ENCODE measurements around the gene RABGAP1L. TPM values are rescaled to one million over a fixed set of nuclear protein-coding genes. Genes with fewer than 3 reads are reported as not detected.
A peak's percentile ranks its signal among the peaks of the same experiment; 100 is the strongest.

RABGAP1L gene
- total RNA-seq, 1 donor from 2014 or later, result 69.2 TPM

- no peak for TF ChIP-seq CTCF (IDR thresholded peaks at IDR 0.05; ENCODE audit: borderline replicate concordance)
- H3K36me3 ChIP-seq, result no peaks in the 10 kb centered on the region
- H3K27me3 ChIP-seq (ENCODE audit: low read depth), result no peaks in the 10 kb centered on the region
- intact Hi-C loops (cut with micrococcal nuclease), result no loop called here
- H3K4me1 ChIP-seq, result no peaks in the 10 kb centered on the region
- H3K4me3 ChIP-seq, result no peak overlapping the region
- no peak for DNase-seq
- H3K9me3 ChIP-seq (replicated peaks), result no peaks in the 10 kb centered on the region
- H3K27ac ChIP-seq (replicated peaks), result no peak overlapping the region
These were observed 699.0 kb downstream of the RABGAP1L start for GRCh38 chr1:174858301-174858700.

GRCh38 chr1:174870319-174870718 is 711.0 kb downstream of the RABGAP1L start:
- no peaks in the 10 kb centered on the region for H3K27me3 ChIP-seq (ENCODE audit: low read depth)
- no peak overlapping the region for H3K27ac ChIP-seq (replicated peaks)
- H3K36me3 ChIP-seq, result no peaks in the 10 kb centered on the region
- no peaks in the 10 kb centered on the region for H3K4me1 ChIP-seq
- no peak for DNase-seq
- H3K4me3 ChIP-seq, result no peak overlapping the region
- TF ChIP-seq CTCF (IDR thresholded peaks at IDR 0.05; ENCODE audit: borderline replicate concordance), result no peak
- intact Hi-C loops (cut with micrococcal nuclease), result no loop called here
- no peaks in the 10 kb centered on the region for H3K9me3 ChIP-seq (replicated peaks)

GRCh38 chr1:174871886-174872285 is 712.6 kb downstream of the RABGAP1L start:
- H3K36me3 ChIP-seq, result no peaks in the 10 kb centered on the region
- H3K9me3 ChIP-seq (replicated peaks), result no peaks in the 10 kb centered on the region
- H3K27ac ChIP-seq (replicated peaks), result no peak overlapping the region
- H3K4me1 ChIP-seq, result no peaks in the 10 kb centered on the region
- TF ChIP-seq CTCF (IDR thresholded peaks at IDR 0.05; ENCODE audit: borderline replicate concordance), result no peak
- intact Hi-C loops (cut with micrococcal nuclease), result no loop called here
- no peak overlapping the region for H3K4me3 ChIP-seq
- no peak for DNase-seq
- no peaks in the 10 kb centered on the region for H3K27me3 ChIP-seq (ENCODE audit: low read depth)

GRCh38 chr1:174872615-174873058 is 713.3 kb downstream of the RABGAP1L start:
- Histone ChIP-seq H3K27ac (replicated peaks) (no peak overlapping the region), H3K4me1 (no peaks in the 10 kb centered on the region), H3K36me3 (no peaks in the 10 kb centered on the region), H3K27me3 (ENCODE audit: low read depth) (no peaks in the 10 kb centered on the region), H3K4me3 (no peak overlapping the region), H3K9me3 (replicated peaks) (no peaks in the 10 kb centered on the region)
- no peak for TF ChIP-seq CTCF (IDR thresholded peaks at IDR 0.05; ENCODE audit: borderline replicate concordance)
- intact Hi-C loops (cut with micrococcal nuclease), result no loop called here
- no peak for DNase-seq

- H3K4me3 ChIP-seq, result peak overlapping the region; percentile 11
These were observed 715.2 kb downstream of the RABGAP1L start for GRCh38 chr1:174874331-174875053.

More at GRCh38 chr1:174874331-174875053, 715.2 kb downstream of the RABGAP1L start:
- Histone ChIP-seq H3K36me3 (no peaks in the 10 kb centered on the region), H3K27ac (replicated peaks) (no peak overlapping the region), H3K27me3 (ENCODE audit: low read depth) (no peaks in the 10 kb centered on the region), H3K9me3 (replicated peaks) (no peaks in the 10 kb centered on the region), H3K4me1 (no peaks in the 10 kb centered on the region)
- intact Hi-C loops (cut with micrococcal nuclease), result no loop called here
- no peak for DNase-seq
- no peak for TF ChIP-seq CTCF (IDR thresholded peaks at IDR 0.05; ENCODE audit: borderline replicate concordance)
